KMS-11 (cell line): ENCODE measurements around the gene CHST10.

Experiments used
- H2AFZ ChIP-seq: fragments of 200-600 bp; sonication (generic); 2 replicates; pipeline ENCODE4 v1.6.1; 2016; ENCODE audit warnings: antibody characterized with exemption, mixed run types, low read depth
- H3K27ac ChIP-seq: fragments of 200-600 bp; sonication (generic); 2 replicates; pipeline ENCODE4 v1.6.1; 2016; ENCODE audit warnings: mild to moderate bottlenecking, mixed run types
- H3K27me3 ChIP-seq: fragments of 200-600 bp; sonication (generic); 2 replicates; pipeline ENCODE4 v1.6.1; 2017; ENCODE audit warnings: mild to moderate bottlenecking, low read depth, mixed run types, moderate library complexity; ENCODE audit not compliant: insufficient read depth
- H3K36me3 ChIP-seq: fragments of 200-600 bp; sonication (generic); 2 replicates; pipeline ENCODE4 v1.6.1; 2017; ENCODE audit warnings: mild to moderate bottlenecking, mixed run types; ENCODE audit not compliant: insufficient read depth
- H3K4me1 ChIP-seq: fragments of 200-600 bp; sonication (generic); 2 replicates; pipeline ENCODE4 v1.6.1; 2016; ENCODE audit warnings: mild to moderate bottlenecking, low read depth, mixed run types; ENCODE audit not compliant: poor library complexity, severe bottlenecking
- H3K4me2 ChIP-seq: fragments of 200-600 bp; sonication (generic); 2 replicates; pipeline ENCODE4 v1.7.0; 2016; ENCODE audit warnings: mild to moderate bottlenecking, mixed run types
- H3K4me3 ChIP-seq: fragments of 200-600 bp; sonication (generic); IDR thresholded peaks from 2 replicates; pipeline ENCODE4 v1.6.1; 2017; ENCODE audit warnings: low read depth, low read length, mixed read lengths; ENCODE audit not compliant: insufficient read depth
- H3K79me2 ChIP-seq: fragments of 200-600 bp; sonication (generic); 2 replicates; pipeline ENCODE4 v1.6.1; 2016; ENCODE audit warnings: low read depth, mixed run types; ENCODE audit not compliant: insufficient read depth
- H3K9ac ChIP-seq: fragments of 200-600 bp; sonication (generic); 2 replicates; pipeline ENCODE4 v1.6.1; 2016; ENCODE audit warnings: mild to moderate bottlenecking, mixed run types
- H4K20me1 ChIP-seq: fragments of 200-600 bp; sonication (generic); 2 replicates; pipeline ENCODE4 v1.6.1; 2016; ENCODE audit warnings: mild to moderate bottlenecking, mixed run types; ENCODE audit not compliant: insufficient read depth
- CTCF ChIP-seq: fragments of 200-600 bp; sonication (generic); conservative IDR thresholded peaks from 2 replicates; pipeline ENCODE4 v1.6.1; 2017; ENCODE audit warnings: low read depth, mild to moderate bottlenecking, antibody characterized with exemption, low read length, moderate library complexity, mixed read lengths

Gene CHST10

GRCh38 chr2:100395532-100396350 lies 21.7 kb downstream of the CHST10 start:
- Histone ChIP-seq H3K27me3 (no peaks in the 10 kb centered on the region), H3K27ac (no peak overlapping the region), H3K4me3 (no peak overlapping the region), H3K4me1 (no peaks in the 10 kb centered on the region), H4K20me1 (no peaks in the 10 kb centered on the region), H2AFZ (no peak overlapping the region), H3K79me2 (no peaks in the 10 kb centered on the region), H3K36me3 (no peaks in the 10 kb centered on the region), H3K4me2 (no peak overlapping the region), H3K9ac (no peak overlapping the region)
- TF ChIP-seq CTCF = no peak

DNA sequence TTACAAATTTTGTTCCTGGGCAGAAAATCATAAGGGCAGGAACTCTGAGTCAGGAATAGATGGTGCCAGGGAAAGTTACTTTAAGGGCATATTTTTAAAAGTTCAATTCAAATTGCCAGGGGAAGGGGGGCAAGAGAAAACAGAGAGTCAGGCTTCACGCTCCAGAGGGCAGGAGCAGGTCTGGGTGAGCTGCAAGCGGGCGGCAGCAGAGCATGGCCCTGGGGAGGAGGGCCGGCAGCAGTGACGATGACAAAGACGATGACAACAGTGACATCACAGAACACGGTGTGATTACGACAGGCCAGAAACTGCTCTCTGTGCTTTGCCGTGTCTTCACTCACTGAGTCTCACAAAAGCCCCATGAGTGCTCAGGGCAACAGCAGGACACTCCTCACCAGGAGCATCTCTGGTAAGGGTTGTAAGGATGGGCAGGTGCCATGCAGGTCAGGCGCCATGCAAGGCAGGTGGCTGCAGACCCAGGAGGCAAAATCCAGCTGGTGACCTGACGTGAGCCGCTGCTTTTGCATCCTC lies 23.3 kb downstream of the CHST10 start:
- TF ChIP-seq CTCF = no peak
- H2AFZ ChIP-seq = no peak overlapping the region
- no peak overlapping the region for H3K27ac ChIP-seq
- H3K36me3 ChIP-seq = no peaks in the 10 kb centered on the region
- H3K9ac ChIP-seq = no peak overlapping the region
- no peaks in the 10 kb centered on the region for H3K27me3 ChIP-seq
- no peaks in the 10 kb centered on the region for H3K4me1 ChIP-seq
- H4K20me1 ChIP-seq = no peaks in the 10 kb centered on the region
- no peak overlapping the region for H3K4me2 ChIP-seq
- no peaks in the 10 kb centered on the region for H3K79me2 ChIP-seq
- no peak overlapping the region for H3K4me3 ChIP-seq

GRCh38 chr2:100393362-100393761 lies 24.1 kb downstream of the CHST10 start:
- Histone ChIP-seq H4K20me1 (no peaks in the 10 kb centered on the region), H3K79me2 (no peaks in the 10 kb centered on the region), H3K27ac (no peak overlapping the region), H3K4me3 (no peak overlapping the region), H3K27me3 (no peaks in the 10 kb centered on the region), H3K4me1 (no peaks in the 10 kb centered on the region), H3K9ac (no peak overlapping the region), H3K4me2 (no peak overlapping the region), H2AFZ (no peak overlapping the region), H3K36me3 (no peaks in the 10 kb centered on the region)
- no peak for TF ChIP-seq CTCF

GRCh38 chr2:100392715-100393114 lies 24.8 kb downstream of the CHST10 start:
- Histone ChIP-seq H3K27me3 (no peaks in the 10 kb centered on the region), H3K79me2 (no peaks in the 10 kb centered on the region), H4K20me1 (no peaks in the 10 kb centered on the region), H3K4me2 (no peak overlapping the region), H2AFZ (no peak overlapping the region), H3K4me1 (no peaks in the 10 kb centered on the region), H3K4me3 (no peak overlapping the region), H3K36me3 (no peaks in the 10 kb centered on the region), H3K9ac (no peak overlapping the region), H3K27ac (no peak overlapping the region)
- no peak for TF ChIP-seq CTCF
